Ovary (tissue), 9 donors: ENCODE results near the gene EXT2. TPM values are rescaled to one million over a fixed set of nuclear protein-coding genes. Genes with fewer than 3 reads are reported as not detected.

Experiments
- DNase-seq, 5 donors: peaks; one replicate each; pipeline ENCODE4 v3.0.0-alpha.2; 2019 to 2020
- H3K27ac ChIP-seq, 2 donors: fragments of 200-600 bp; one replicate each; pipeline versions ENCODE4 v1.5.1 to v1.8.0; 2019 to 2022
- H3K27me3 ChIP-seq: fragments of 200-600 bp; one replicate; pipeline ENCODE4 v1.8.0; 2022
- H3K36me3 ChIP-seq: fragments of 200-600 bp; sonication (generic); one replicate; pipeline ENCODE4 v1.5.1; 2019
- H3K4me1 ChIP-seq: one replicate; pipeline ENCODE4 v1.8.1; 2013; ENCODE audit warnings: mild to moderate bottlenecking, moderate library complexity; ENCODE audit not compliant: insufficient read depth
- H3K4me3 ChIP-seq: fragments of 200-600 bp; sonication (generic); one replicate; pipeline ENCODE4 v1.5.1; 2017
- H3K9me3 ChIP-seq, 2 donors: fragments of 200-600 bp in 1 of 2; sonication (generic) in 1 of 2; one replicate each; pipeline versions ENCODE4 v1.5.1 to v1.8.1; 2013 to 2019; ENCODE audit warnings: mild to moderate bottlenecking in 1 of 2, moderate library complexity in 1 of 2
- CTCF ChIP-seq, 3 donors: fragments of 450-650 bp in 2 of 3; fragments of 200-600 bp in 1 of 3; IDR thresholded peaks; one replicate each; pipeline versions ENCODE4 v1.5.1 to v1.8.0; 2016 to 2022; ENCODE audit warnings: antibody characterized with exemption in 3 of 3, mild to moderate bottlenecking in 1 of 3
- EP300 ChIP-seq: sonication (generic); formaldehyde crosslinking; IDR thresholded peaks from one replicate; pipeline ENCODE4 v1.6.1; 2017; ENCODE audit warnings: antibody characterized with exemption
- POLR2A ChIP-seq: fragments of 450-650 bp; IDR thresholded peaks from one replicate; pipeline ENCODE4 v1.6.1; 2017; ENCODE audit warnings: antibody characterized with exemption, mild to moderate bottlenecking, moderate library complexity
- WGBS, 3 donors: extraction: QIAGEN DNeasy Blood & Tissue Kit in 1 of 3; methylation state at CpG; one replicate each; pipeline versions ENCODE4 v1.1.5 to v1.1.7; 2013 to 2017; 5-methylcytosine and 5-hydroxymethylcytosine counted together
- intact Hi-C, 4 donors: fragments of 100-400 bp; cut with DNase I; formaldehyde crosslinking; loops; one replicate each; pipeline versions ENCODE4 v1.11.0 to v1.15.1; 2022 to 2023
- polyA plus RNA-seq, 2 donors: library from polyadenylated mRNA; stranded (reverse); fragments of 200-250 nt in 1 of 2; fragments of 350-450 nt in 1 of 2; fragmentation: Illumina TruSeq in 1 of 2; extraction: RNeasy Lipid Tissue Mini Kit (QIAGEN cat#74804) in 1 of 2; gene quantifications; one replicate each; pipeline ENCODE4 v1.2.3, GENCODE V29; 2013 to 2014
- total RNA-seq, 7 donors: library from RNA; depleted of rRNA in 2 of 7; stranded (reverse); fragments of >200 nt in 2 of 7; fragmentation: NEBNext Ultra II Directional in 3 of 7; extraction: Animal tissue kit (Norgen Biotek cat#: 25700) in 3 of 7; gene quantifications; one replicate each; pipeline versions ENCODE4 v1.1.0 to v1.2.4, GENCODE V29; 2016 to 2023
- donor health status: DM: no; HTN: no; CAD: no; lungs with moderate emphysema.
- donor health status: DM: no; HTN: no; CAD: no.
- donor health status: Bipolar disorder and iron deficiency.
- donor health status: DM: yes; HTN: yes; CAD: no.
- donor health status: DM: no; HTN: no; CAD: no.
- donor health status: DM: yes; HTN: yes; CAD: no.

The EXT2 gene
- total and polyA plus RNA-seq, 9 donors = 38.0 to 88.8 (median 47.1) TPM

GRCh38 chr11:44176546-44177213 is 81.2 kb downstream of the EXT2 start:
- TF ChIP-seq EP300 = no peak
- no peak for TF ChIP-seq CTCF (IDR thresholded peaks at IDR 0.05)
- TF ChIP-seq POLR2A = no peak
- no peak overlapping the region for H3K4me3 ChIP-seq
- DNase-seq = no peak
- H3K4me1 ChIP-seq = peaks cover 2% of the 10 kb centered on the region
- H3K27ac ChIP-seq = no peak overlapping the region
- H3K36me3 ChIP-seq = no peaks in the 10 kb centered on the region
- no peaks in the 10 kb centered on the region for H3K9me3 ChIP-seq
- H3K27me3 ChIP-seq = no peaks in the 10 kb centered on the region
- intact Hi-C loops = no loop called here
- WGBS, 3 donors = 64 to 74% (median 65%) methylated on average over 5 of the region's 5 CpGs

GRCh38 chr11:44177905-44178304 is 82.4 kb downstream of the EXT2 start:
- Histone ChIP-seq H3K27ac (no peak overlapping the region), H3K27me3 (no peaks in the 10 kb centered on the region), H3K9me3 (no peaks in the 10 kb centered on the region), H3K4me1 (peaks cover 2% of the 10 kb centered on the region), H3K36me3 (no peaks in the 10 kb centered on the region), H3K4me3 (no peak overlapping the region)
- intact Hi-C loops = no loop called here
- TF ChIP-seq POLR2A = no peak
- TF ChIP-seq EP300 = no peak
- TF ChIP-seq CTCF (IDR thresholded peaks at IDR 0.05) = no peak
- 91 to 100% (median 100%) methylated on average over 1 of the region's 1 CpG for WGBS, 3 donors
- no peak for DNase-seq

GRCh38 chr11:44178381-44178780 is 82.9 kb downstream of the EXT2 start:
- WGBS, 3 donors = 44 to 58% (median 46%) methylated on average over 3 of the region's 3 CpGs

GRCh38 chr11:44179173-44179572 is 83.7 kb downstream of the EXT2 start:
- Histone ChIP-seq H3K36me3 (no peaks in the 10 kb centered on the region), H3K9me3 (no peaks in the 10 kb centered on the region), H3K4me1 (peaks cover 2% of the 10 kb centered on the region), H3K4me3 (no peak overlapping the region), H3K27ac (no peak overlapping the region), H3K27me3 (no peaks in the 10 kb centered on the region)
- TF ChIP-seq CTCF (IDR thresholded peaks at IDR 0.05) (no peak), POLR2A (no peak), EP300 (no peak)
- WGBS, 3 donors = 68 to 69% (median 69%) methylated on average over 4 of the region's 4 CpGs
- intact Hi-C loops = no loop called here
- no peak for DNase-seq

More at GRCh38 chr11:44178381-44178780, 82.9 kb downstream of the EXT2 start:
- Histone ChIP-seq H3K36me3 (no peaks in the 10 kb centered on the region), H3K9me3 (no peaks in the 10 kb centered on the region), H3K4me3 (no peak overlapping the region), H3K27me3 (no peaks in the 10 kb centered on the region), H3K4me1 (peaks cover 2% of the 10 kb centered on the region), H3K27ac (no peak overlapping the region)
- DNase-seq = no peak
- intact Hi-C loops = no loop called here
- TF ChIP-seq EP300 (no peak), POLR2A (no peak), CTCF (IDR thresholded peaks at IDR 0.05) (no peak)
